HFFc6 (cell line): ENCODE measurements around the gene BUB1. TPM values are rescaled to one million over a fixed set of nuclear protein-coding genes. Genes with fewer than 3 reads are reported as not detected.

Experiments
- DNase-seq: peaks from one replicate; pipeline ENCODE4 v3.0.0-alpha.2; 2018
- H3K27ac Mint-ChIP-seq: 2 replicates; pipeline ENCODE4 v1.8.0; 2020; ENCODE audit warnings: mild to moderate bottlenecking, mixed read lengths
- H3K27me3 Mint-ChIP-seq: 2 replicates; pipeline ENCODE4 v1.8.0; 2021; ENCODE audit warnings: mild to moderate bottlenecking, moderate library complexity, mixed read lengths; ENCODE audit not compliant: insufficient read depth
- H3K36me3 Mint-ChIP-seq: 2 replicates; pipeline ENCODE4 v1.8.0; 2021; ENCODE audit warnings: low read depth, mixed read lengths
- H3K4me1 Mint-ChIP-seq: 2 replicates; pipeline ENCODE4 v1.8.0; 2020; ENCODE audit warnings: low read depth, mixed read lengths
- H3K4me3 Mint-ChIP-seq: 2 replicates; pipeline ENCODE4 v1.8.0; 2020; ENCODE audit warnings: mild to moderate bottlenecking, moderate library complexity, mixed read lengths
- H3K9me3 Mint-ChIP-seq: 2 replicates; pipeline ENCODE4 v1.8.0; 2020; ENCODE audit warnings: mild to moderate bottlenecking, mixed read lengths
- CTCF ChIP-seq: fragments of 200-600 bp; sonication (generic); IDR thresholded peaks from 2 replicates; pipeline ENCODE4 v1.5.0; 2021; ENCODE audit warnings: antibody characterized with exemption, mild to moderate bottlenecking
- total RNA-seq, 6 experiments: library from RNA; stranded (reverse); fragmentation: NEBNext Ultra II Directional; extraction: Animal tissue kit (Norgen Biotek cat#: 25700); gene quantifications; 2 replicates in 1 of 6; 3 replicates in 5 of 6; pipeline ENCODE4 v1.2.3, GENCODE V29; 2021

The BUB1 gene
- total RNA-seq, 6 experiments from 2014 or later, result 16.6 to 52.3 (median 47.6) TPM

GRCh38 chr2:110659248-110659647 lies 18.6 kb downstream of the BUB1 start:
- Mint-ChIP-seq H3K27ac (no peak overlapping the region), H3K4me1 (peaks cover 27% of the 10 kb centered on the region), H3K36me3 (peaks cover 16% of the 10 kb centered on the region; the same call in 1 of the 2 replicates), H3K9me3 (no peaks in the 10 kb centered on the region), H3K4me3 (no peak overlapping the region), H3K27me3 (no peaks in the 10 kb centered on the region)
- TF ChIP-seq CTCF, result no peak
- DNase-seq, result no peak

- peaks cover 26% of the 10 kb centered on the region for H3K4me1 Mint-ChIP-seq
- no peak for DNase-seq
- no peak for TF ChIP-seq CTCF
- peaks cover 20% of the 10 kb centered on the region; the same call in 1 of the 2 replicates for H3K36me3 Mint-ChIP-seq
- no peak overlapping the region for H3K27ac Mint-ChIP-seq
- no peak overlapping the region for H3K4me3 Mint-ChIP-seq
- no peaks in the 10 kb centered on the region for H3K27me3 Mint-ChIP-seq
- H3K9me3 Mint-ChIP-seq, result no peaks in the 10 kb centered on the region
Observed at GRCh38 chr2:110657724-110658305, 20.0 kb downstream of the BUB1 start.

- Mint-ChIP-seq H3K27me3 (no peaks in the 10 kb centered on the region), H3K4me1 (peaks cover 21% of the 10 kb centered on the region), H3K9me3 (no peaks in the 10 kb centered on the region), H3K36me3 (peaks cover 22% of the 10 kb centered on the region; the same call in 1 of the 2 replicates), H3K27ac (peak overlapping the region; percentile 8; the same call in 1 of the 2 replicates), H3K4me3 (no peak overlapping the region)
- DNase-seq, result no peak
- no peak for TF ChIP-seq CTCF
Observed at GRCh38 chr2:110655701-110656100, 22.2 kb downstream of the BUB1 start.

GRCh38 chr2:110653861-110654260 lies 24.0 kb downstream of the BUB1 start:
- Mint-ChIP-seq H3K27ac (no peak overlapping the region), H3K4me1 (peaks cover 13% of the 10 kb centered on the region), H3K4me3 (no peak overlapping the region), H3K27me3 (no peaks in the 10 kb centered on the region), H3K36me3 (peaks cover 20% of the 10 kb centered on the region; the same call in 1 of the 2 replicates), H3K9me3 (no peaks in the 10 kb centered on the region)
- DNase-seq, result no peak
- TF ChIP-seq CTCF, result no peak

GRCh38 chr2:110650346-110650745 lies 27.5 kb downstream of the BUB1 start:
- H3K27ac Mint-ChIP-seq, result no peak overlapping the region
- H3K27me3 Mint-ChIP-seq, result no peaks in the 10 kb centered on the region
- TF ChIP-seq CTCF, result no peak
- DNase-seq, result no peak
- peaks cover 8% of the 10 kb centered on the region; the same call in 1 of the 2 replicates for H3K4me1 Mint-ChIP-seq
- peaks cover 12% of the 10 kb centered on the region; the same call in 1 of the 2 replicates for H3K36me3 Mint-ChIP-seq
- no peak overlapping the region for H3K4me3 Mint-ChIP-seq
- H3K9me3 Mint-ChIP-seq, result no peaks in the 10 kb centered on the region
